NCI-H1694 treated with DMSO at 0.1 percent for 48 hours (cell line): Measurements from ENCODE around the gene SPEF1.
A peak's percentile ranks its signal among the peaks of the same experiment; 100 is the strongest.
"Not testable (repeated sequence)": the region's sequence is repeated elsewhere in the genome, so short reads cannot be mapped to it uniquely, and the experiment has no call there.

Experiments
- DNase-seq: peaks from one replicate; lab custom pipeline; 2025; lab: John Stamatoyannopoulos, UW

Gene SPEF1, protein sequence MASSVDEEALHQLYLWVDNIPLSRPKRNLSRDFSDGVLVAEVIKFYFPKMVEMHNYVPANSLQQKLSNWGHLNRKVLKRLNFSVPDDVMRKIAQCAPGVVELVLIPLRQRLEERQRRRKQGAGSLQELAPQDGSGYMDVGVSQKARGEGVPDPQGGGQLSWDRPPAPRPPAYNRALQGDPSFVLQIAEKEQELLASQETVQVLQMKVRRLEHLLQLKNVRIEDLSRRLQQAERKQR

DNA sequence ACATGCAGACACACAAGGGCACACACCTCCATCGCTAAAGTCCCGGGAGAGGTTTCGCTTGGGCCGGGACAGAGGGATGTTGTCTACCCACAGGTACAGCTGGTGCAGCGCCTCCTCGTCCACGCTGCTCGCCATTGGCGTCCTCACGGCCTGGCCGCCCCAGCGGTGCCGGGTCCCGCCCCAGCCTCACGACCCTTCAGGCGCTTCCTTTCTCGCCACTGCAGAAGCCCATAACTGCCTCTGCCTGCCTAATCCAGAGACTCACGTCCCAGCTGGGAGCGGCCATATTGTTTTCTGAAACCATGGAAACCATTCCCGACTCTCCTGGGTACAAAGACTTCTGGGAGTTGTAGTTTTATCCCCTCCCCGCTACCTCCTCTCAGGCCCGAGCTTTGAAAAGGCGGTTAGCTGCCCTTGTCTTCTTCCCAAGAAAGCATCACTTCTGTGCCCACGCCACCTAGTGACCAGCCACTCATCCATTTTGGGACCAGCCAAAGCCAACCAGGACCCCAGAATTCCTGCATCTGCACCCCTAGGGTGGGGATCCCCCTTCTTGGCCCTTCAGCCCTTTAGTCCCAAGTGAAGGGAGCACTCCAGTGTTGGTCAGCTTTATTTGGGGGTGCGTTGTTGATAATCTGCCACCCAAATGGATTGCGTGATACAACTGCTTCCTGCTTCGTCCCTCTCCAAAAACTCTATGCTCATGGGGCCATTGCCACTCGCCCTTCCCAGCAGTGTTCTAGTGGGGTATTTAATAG is at the start of gene SPEF1:
Gene SPEF1 (minus strand): TSS at position 296 of the 758 bp plus-strand sequence. CDS start 161 bp downstream, at position 135.
- peak; percentile 89 for DNase-seq

DNA sequence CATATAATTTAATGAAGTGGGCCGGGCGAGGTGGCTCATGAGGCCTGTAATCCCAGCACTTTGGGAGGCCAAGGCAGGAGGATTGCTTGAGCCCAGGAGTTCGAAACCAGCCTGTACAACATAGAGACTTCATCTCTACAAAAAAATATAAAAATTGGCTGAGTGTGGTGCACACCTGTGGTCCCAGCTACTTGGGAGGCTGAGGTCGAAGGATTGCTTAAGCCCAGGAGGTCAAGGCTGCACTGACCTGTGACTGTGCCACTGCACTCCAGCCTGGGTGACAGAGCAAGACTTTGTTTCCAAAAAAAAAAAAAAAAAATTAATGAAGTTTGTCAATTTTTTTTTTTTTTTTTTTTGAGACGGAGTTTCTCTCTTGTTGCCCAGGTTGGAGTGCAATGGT is 48.6 kb upstream of the SPEF1 start:
- DNase-seq, result not testable (repeated sequence)

DNA sequence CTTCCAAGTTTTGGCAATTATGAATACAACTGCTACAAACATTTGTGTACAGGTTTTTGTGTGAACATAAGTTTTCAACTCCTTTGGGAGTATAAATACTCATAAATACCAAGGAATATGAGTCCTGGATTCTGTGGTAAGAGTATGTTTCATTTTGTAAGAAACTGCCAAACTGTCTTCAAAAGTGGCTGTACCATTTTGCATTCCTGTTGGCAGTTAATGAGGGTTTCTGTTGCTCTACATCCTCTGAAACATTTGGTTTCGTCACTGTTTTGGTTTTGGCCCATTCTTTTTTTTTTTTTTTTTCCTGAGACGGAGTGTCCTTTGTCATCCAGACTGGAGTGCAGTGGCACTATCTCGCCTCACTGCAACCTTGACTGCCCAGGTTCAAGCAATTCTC is 47.5 kb upstream of the SPEF1 start:
- DNase-seq, result no peak

- DNase-seq, result no peak
Observed at GRCh38 chr20:3826420-3826819, 45.2 kb upstream of the SPEF1 start.

- DNase-seq, result no peak
Observed at GRCh38 chr20:3825526-3825925, 44.3 kb upstream of the SPEF1 start.

GRCh38 chr20:3823881-3824280 is 42.6 kb upstream of the SPEF1 start:
- no peak for DNase-seq

GRCh38 chr20:3821996-3822395 is 40.7 kb upstream of the SPEF1 start:
- DNase-seq, result no peak

DNA sequence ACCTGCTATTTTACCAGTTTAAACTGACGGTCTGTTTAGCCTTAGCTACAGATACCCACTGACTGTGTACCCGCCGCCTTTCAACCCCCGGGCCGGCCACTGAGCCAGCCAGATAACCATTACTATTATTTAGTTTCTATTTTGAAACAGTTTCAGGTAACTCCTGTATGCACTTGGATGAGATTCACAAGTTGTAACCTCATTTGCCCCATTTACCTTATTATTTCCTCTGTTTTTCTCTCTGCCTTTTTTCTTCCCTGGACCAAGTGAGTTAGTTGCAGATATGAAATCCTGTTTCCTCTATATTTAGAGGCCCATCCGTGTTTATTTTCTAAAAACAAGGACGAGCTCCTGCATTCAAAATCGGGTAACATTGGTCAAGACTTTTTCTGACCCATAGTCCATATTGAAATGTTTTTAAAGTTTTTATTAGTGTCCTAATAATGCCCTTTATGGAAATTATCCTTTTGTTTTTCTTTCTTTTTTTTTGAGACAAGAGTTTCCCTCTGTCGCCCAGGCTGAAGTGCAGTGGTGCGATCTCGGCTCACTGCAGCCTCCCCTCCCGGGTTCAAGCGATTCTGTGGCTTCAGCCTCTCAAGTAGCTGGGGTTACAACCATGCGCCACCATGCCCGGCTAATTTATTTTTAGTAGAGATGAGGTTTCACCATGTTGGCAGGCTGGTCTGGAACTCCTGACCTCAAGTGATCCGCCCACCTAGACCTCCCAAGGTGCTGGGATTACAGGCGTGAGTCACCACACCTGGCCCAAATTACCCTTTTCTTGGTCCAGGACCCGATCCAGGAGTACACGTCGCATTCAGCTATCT is 39.9 kb upstream of the SPEF1 start:
- DNase-seq, result no peak

DNA sequence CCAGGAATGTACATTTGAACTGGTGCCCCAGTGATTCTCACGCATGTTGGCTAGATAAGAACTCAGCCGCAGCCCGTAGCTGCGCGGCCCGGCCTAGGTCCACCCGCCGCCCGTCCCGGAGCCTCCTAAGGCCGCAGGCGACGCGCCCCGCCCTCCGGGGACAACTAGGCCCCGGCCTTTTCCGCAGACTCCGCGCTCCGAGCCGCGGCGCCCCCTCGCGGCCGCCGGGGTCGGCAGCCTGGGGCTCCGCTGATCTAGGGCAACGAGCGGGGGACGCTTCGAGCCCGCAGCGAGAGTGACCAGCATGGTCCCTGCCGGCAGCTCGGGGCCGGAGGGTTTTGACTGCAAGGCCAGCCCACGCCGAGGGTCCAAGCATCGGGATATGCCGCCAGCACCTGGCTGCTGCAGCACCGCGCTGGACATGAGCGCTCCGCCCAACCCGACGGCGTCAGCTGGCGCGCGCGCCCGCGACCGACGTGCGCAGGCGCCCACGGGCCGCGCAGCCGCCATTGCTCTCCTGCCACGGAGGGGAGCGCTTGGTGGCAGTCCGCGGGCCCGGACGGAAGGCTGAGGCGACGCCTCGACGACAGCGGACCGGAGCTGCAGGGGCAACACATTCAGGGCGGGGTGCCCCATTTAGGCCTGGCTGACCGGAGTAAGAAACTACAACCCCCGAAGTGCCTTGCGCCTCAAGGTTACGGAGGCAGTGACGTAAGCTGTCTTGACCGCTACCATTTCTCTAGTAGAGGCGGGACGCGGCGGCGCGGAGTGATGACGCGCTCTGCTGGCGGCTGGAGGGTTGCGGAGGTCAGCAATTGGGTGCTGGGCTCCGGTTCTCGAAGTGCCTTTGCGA is 39.0 kb upstream of the SPEF1 start, which contains the start of gene AP5S1:
Gene AP5S1 (plus strand): TSS at position 500 of the 853 bp plus-strand sequence. CDS start 1,571 bp downstream, outside the sequence.
- DNase-seq, result peak; percentile 91

DNA sequence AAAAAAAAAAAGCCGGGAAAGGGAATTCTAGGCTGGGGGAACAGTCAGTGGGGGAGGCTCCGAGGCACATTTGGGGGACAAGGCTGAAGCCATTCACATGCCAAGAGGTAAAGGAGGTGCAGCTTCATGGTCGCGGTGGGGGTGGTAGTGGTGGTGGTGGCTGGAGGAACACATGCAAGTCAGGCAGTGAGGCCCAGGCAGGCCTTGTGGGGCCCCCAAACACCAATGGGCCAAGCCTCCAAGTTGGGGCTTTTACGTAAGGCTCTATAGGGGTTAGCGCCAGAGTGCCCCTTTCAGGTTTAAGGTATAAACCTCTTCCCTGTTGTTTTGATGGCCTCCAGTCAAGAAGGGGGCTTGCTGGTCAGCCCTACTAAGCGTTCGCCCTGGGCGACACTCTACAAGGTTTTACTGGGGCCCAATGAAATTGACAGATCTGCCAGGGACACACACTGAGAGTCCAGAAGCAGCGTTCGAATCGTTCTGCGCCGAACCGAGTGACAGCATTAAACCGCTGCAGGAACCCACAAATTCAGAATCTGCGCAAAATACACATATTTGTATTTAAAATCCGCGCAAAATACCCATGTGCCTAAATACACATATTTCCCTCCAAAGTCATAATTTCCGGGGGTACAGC is 38.3 kb upstream of the SPEF1 start:
- DNase-seq, result no peak

GRCh38 chr20:3818155-3819151 is 37.2 kb upstream of the SPEF1 start:
- DNase-seq, result peak; percentile 78

- DNase-seq, result no peak
Observed at GRCh38 chr20:3815703-3816315, 34.6 kb upstream of the SPEF1 start.

- DNase-seq, result no peak
Observed at GRCh38 chr20:3814928-3815495, 33.8 kb upstream of the SPEF1 start.

DNA sequence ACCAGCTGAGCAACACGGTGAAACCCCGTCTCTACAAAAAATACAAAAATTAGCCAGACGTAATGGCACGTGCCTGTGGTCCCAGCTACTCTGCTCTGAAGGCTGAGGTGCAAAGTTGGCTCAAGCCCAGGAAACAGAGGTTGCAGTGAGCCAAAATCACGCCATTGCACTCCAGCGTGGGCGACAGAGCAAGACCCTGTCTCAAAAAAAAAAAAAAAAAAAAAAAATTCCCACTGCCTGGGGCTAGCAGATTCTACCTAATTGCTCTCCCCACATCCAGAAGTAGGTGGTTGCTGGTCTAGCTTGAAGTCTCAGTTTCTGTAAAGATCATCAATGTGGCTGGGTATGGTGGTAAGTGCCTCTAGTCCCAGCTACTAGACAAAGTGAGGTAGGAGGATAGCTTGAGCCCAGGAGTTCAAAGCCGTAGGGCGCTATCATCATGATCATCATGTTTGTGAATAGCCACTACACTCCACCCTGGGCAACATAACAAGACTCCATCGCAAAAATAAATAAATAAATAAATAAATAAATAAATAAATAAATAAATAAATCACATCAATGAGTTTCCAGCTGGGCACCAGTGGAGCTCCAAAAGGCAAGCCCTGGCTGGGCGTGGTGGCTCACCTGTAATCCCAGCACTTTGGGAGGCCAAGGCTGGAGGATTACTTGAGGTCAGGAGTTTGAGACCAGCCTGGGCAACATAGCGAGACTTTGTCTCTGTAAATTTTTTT is 32.8 kb upstream of the SPEF1 start:
- DNase-seq, result no peak

DNA sequence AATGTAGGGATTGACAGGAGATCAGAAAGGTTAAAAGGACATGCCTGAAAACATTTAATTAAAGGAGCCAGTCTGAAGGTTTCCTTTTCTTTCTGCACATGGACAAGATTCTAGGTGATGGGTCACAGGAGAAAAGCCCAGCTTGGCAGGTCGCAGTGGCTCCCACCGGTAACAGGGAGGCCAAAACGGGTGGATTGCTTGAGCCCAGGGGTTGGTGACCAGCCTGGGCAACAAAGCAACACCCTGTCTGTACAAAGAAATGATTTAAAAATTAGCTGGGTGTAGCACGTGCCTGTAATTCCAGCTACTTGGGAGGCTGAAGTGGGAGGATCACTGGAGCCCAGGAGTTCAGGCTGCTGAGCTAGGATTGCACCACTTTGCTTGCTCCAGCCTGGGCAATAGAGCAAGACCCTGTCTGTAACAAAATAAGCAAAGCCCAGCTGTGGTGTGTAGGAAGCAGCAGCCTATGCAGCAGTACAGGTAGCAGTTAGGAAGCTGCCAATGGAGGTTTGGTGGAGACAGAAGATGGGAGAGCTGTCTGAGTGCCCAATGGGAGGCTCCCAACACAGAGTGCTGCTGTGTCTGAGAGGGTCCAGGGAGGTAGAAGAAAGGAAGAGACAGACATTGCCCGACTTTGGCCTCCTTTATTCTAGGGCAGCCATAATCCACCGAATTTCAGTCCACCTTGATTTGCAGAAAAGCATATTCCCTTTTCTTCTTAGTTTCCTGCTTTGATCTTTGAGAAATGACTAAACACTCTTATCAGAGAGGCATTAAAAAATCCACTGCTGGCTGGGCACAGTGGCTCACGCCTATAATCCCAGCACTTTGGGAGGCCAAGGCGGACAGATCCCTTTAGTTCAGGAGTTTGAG is 32.0 kb upstream of the SPEF1 start:
- DNase-seq, result no peak

- peak; percentile 45 for DNase-seq
Observed at GRCh38 chr20:3812259-3812681, 31.0 kb upstream of the SPEF1 start.
